T-helper 9 cell (primary cell): ENCODE measurements around the gene OSTF1.
A peak's percentile ranks its signal among the peaks of the same experiment; 100 is the strongest.

Experiments used
- DNase-seq: peaks from one replicate; pipeline ENCODE4 v3.0.0-alpha.2; 2020
- total RNA-seq, 2 donors: gene quantifications; one replicate each; lab custom pipeline; 2026; lab: John Stamatoyannopoulos, UW

OSTF1 gene, protein sequence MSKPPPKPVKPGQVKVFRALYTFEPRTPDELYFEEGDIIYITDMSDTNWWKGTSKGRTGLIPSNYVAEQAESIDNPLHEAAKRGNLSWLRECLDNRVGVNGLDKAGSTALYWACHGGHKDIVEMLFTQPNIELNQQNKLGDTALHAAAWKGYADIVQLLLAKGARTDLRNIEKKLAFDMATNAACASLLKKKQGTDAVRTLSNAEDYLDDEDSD
- 78.4 to 93.7 reads per million in 2 donors for total RNA-seq

- DNase-seq: peak; percentile 85
These were observed at the start of gene OSTF1, which contains the start of gene NMRK1 for GRCh38 chr9:75087824-75088645. TSS of gene OSTF1 (plus strand) at chr9:75088514. CDS start at chr9:75088693, 179 bp downstream. TSS of gene NMRK1 (minus strand) at chr9:75088155. CDS start at chr9:75083115, 5,040 bp downstream.

DNA sequence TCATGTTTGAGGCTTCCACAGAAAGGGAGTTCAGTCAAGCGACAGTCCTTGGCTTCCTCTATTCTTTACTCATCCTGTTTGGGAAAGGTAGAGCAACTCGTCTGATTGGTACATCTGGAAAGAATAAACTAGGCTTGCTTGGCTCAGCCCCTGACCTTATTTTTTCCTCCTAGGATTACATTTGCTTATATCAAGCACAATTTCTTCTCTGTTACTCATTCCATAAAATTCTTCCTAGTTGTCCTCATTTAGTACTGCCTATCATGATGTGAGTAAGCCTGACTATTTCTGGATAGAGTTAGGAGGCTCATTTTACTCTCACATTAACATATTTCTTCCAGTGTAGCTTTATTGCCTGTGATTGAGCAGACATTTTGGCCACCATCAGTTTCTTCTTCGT lies 49.3 kb upstream of the OSTF1 start:
- DNase-seq: no peak

GRCh38 chr9:75039801-75040200 lies 48.5 kb upstream of the OSTF1 start:
- DNase-seq: no peak

DNA sequence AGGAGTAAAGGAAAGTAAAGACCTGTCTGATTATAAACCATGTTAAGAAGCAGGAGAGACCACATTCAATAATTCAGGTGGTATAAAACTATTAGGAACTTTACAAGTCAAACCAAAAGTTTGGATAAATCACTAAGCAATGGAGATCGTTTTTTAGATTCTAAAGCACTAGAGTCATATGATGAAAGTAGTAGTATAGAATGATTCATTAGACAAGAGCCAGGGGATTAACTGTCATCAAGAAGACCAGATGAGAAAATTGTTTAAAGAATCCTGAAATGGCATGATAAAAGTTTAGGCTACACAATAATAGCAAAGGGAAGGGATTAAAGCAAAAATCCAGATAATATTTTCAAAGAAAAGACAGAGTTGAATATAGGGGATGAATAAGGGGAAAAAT lies 47.3 kb upstream of the OSTF1 start:
- DNase-seq: no peak

GRCh38 chr9:75046725-75047345 lies 41.5 kb upstream of the OSTF1 start:
- no peak for DNase-seq

DNA sequence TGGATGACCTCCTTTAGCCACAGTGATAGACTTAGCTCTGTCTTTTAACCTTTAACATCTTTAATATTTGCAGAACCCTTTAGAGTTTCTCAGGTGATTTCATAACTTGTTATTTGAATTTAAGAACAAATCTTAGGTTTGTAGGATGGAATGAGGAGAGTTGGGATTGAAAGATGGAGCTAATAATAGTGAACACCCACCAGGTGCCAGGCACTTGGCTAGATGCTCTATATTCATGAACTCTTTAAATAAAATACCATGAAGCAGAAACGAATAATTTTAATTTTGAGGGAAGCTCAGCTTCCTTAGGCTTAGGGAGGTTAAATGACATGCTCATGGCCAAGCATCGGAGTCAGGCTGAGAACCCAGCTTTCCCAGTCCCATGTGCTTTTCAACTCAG lies 40.8 kb upstream of the OSTF1 start:
- no peak for DNase-seq

- no peak for DNase-seq
These were observed 37.0 kb upstream of the OSTF1 start for GRCh38 chr9:75051285-75051684.

DNA sequence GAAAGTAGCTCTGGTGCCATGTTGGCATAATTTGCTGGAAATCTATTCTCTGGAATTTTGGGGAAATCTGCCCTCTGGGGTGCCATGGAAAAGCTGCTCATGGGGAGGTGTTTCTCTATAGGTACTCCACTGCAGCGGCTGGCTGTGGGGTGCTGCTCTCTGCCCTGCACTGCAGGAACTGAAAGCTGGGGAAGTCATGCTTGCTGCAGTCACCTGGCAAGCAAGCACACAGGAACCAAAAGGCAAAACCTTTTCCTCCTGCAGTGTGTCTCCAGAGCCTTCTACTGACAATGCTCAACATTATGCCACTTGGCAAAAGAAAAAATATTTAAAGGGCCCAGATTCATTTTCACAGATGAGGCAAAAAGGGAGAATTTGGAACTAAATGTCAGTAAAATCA lies 34.4 kb upstream of the OSTF1 start:
- DNase-seq: no peak

GRCh38 chr9:75054368-75055001 lies 33.8 kb upstream of the OSTF1 start:
- DNase-seq: no peak

GRCh38 chr9:75061169-75061568 lies 27.1 kb upstream of the OSTF1 start:
- DNase-seq: no peak

GRCh38 chr9:75063556-75064305 lies 24.6 kb upstream of the OSTF1 start:
- no peak for DNase-seq

GRCh38 chr9:75064307-75065025 lies 23.8 kb upstream of the OSTF1 start:
- no peak for DNase-seq

GRCh38 chr9:75065510-75065909 lies 22.8 kb upstream of the OSTF1 start:
- no peak for DNase-seq

- no peak for DNase-seq
These were observed 20.4 kb upstream of the OSTF1 start for GRCh38 chr9:75067894-75068293.

DNA sequence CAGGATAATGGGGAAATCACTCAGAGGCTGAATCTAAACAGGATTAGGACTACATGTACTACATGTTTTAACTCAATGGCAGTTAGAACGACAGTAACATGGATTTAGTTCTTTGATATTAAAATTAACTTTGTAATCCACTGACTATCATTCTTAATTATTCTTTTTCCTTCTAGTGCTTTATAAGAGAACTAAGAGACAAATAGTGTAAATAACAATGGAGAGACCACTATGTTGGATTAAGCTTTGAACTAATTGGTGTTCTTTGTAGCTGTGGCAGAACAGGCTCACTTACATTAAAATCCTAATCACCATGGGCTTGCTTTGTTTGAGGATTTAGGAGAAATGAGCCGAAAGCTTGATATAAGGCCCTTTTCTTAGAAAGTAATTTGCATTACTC lies 19.1 kb upstream of the OSTF1 start:
- DNase-seq: no peak

GRCh38 chr9:75071530-75072122 lies 16.7 kb upstream of the OSTF1 start:
- DNase-seq: peak; percentile 30

DNA sequence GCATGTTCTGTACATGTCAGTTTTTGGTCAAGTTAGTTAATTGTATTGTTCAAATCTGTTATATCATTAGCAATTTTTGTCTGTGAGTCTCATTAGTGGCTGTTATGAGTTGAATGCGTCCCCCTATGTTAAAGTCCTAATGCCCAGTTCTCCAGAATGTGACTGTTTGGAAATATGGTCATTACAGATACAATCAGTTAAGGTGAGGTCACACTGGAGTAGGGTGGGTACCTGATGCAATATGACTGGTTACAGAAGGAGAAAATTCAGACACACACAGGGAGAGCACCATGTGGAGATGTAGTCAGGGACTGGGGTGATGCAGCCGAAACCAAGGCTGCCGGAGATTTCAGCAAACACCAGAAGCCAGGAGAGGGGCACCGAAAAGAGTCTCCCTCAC lies 15.4 kb upstream of the OSTF1 start:
- DNase-seq: no peak

DNA sequence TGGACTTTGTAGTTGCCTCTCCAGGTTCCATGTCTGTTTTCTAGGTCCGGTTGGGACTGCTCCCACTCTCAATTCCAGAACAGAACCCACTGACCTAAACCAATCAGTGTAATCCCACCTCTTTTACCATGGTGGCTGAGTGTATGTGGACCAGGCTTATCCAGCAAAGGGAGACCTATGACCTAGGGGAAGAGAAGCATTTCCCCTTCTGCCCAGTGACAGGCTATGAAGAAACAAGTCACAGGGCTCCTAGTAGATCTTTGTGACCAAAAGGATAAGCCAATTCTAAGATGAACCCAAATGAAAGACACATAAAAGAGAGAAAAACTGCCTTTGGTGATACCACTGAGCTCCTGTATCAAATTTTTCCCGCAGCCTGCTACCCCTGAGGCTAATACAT lies 6.7 kb upstream of the OSTF1 start:
- DNase-seq: no peak

GRCh38 chr9:75083188-75083970 lies 4.9 kb upstream of the OSTF1 start:
- peak; percentile 30 for DNase-seq

GRCh38 chr9:75084081-75084672 lies 4.1 kb upstream of the OSTF1 start:
- DNase-seq: no peak
